Measurements from ENCODE around the gene PLA2R1.
A peak's percentile ranks its signal among the peaks of the same experiment; 100 is the strongest.
"Not testable (repeated sequence)": the region's sequence is repeated elsewhere in the genome, so short reads cannot be mapped to it uniquely, and the experiment has no call there.

PLA2R1 gene

GRCh38 chr2:160063879-160064612 lies 1.6 kb upstream of the PLA2R1 start:
- DNase-seq (ENCODE audit: low read depth in 2 of 2), result no peak

- no peak for DNase-seq (ENCODE audit: low read depth in 2 of 2)
These were observed 856 bp upstream of the PLA2R1 start for GRCh38 chr2:160063271-160063670.

GRCh38 chr2:160061944-160062291 lies 497 bp downstream of the PLA2R1 start:
- DNase-seq (ENCODE audit: low read depth in 2 of 2), result no peak

GRCh38 chr2:160061533-160061932 lies 882 bp downstream of the PLA2R1 start:
- DNase-seq (ENCODE audit: low read depth in 2 of 2), result no peak

- DNase-seq (ENCODE audit: low read depth in 2 of 2), result no peak
These were observed 2.1 kb downstream of the PLA2R1 start for GRCh38 chr2:160060297-160060696.

GRCh38 chr2:160057356-160057755 lies 5.1 kb downstream of the PLA2R1 start:
- DNase-seq (ENCODE audit: low read depth in 2 of 2), result no peak

GRCh38 chr2:160055726-160056108 lies 6.7 kb downstream of the PLA2R1 start:
- DNase-seq (ENCODE audit: low read depth in 2 of 2), result no peak

GRCh38 chr2:160054984-160055725 lies 7.3 kb downstream of the PLA2R1 start:
- DNase-seq (ENCODE audit: low read depth in 2 of 2), result no peak

- no peak for DNase-seq (ENCODE audit: low read depth in 2 of 2)
These were observed 8.5 kb downstream of the PLA2R1 start for GRCh38 chr2:160053946-160054345.

- DNase-seq (ENCODE audit: low read depth in 2 of 2), result no peak
These were observed 9.9 kb downstream of the PLA2R1 start for GRCh38 chr2:160052531-160052930.

GRCh38 chr2:160051371-160051800 lies 11.0 kb downstream of the PLA2R1 start:
- no peak for DNase-seq (ENCODE audit: low read depth in 2 of 2)

GRCh38 chr2:160050147-160050546 lies 12.3 kb downstream of the PLA2R1 start:
- DNase-seq (ENCODE audit: low read depth in 2 of 2), result no peak

- DNase-seq (ENCODE audit: low read depth in 2 of 2), result no peak
These were observed 16.7 kb downstream of the PLA2R1 start for GRCh38 chr2:160045703-160046210.

- DNase-seq (ENCODE audit: low read depth in 2 of 2), result no peak
These were observed 17.7 kb downstream of the PLA2R1 start for GRCh38 chr2:160044728-160045127.

- no peak for DNase-seq (ENCODE audit: low read depth in 2 of 2)
These were observed 19.1 kb downstream of the PLA2R1 start for GRCh38 chr2:160043265-160043664.

- peak; percentile 30 to 34 for DNase-seq (ENCODE audit: low read depth in 2 of 2)
These were observed 20.4 kb downstream of the PLA2R1 start for GRCh38 chr2:160042054-160042453.

GRCh38 chr2:160041091-160041490 lies 21.3 kb downstream of the PLA2R1 start:
- DNase-seq (ENCODE audit: low read depth in 2 of 2), result no peak

GRCh38 chr2:160039166-160039903 lies 23.1 kb downstream of the PLA2R1 start:
- DNase-seq (ENCODE audit: low read depth in 2 of 2), result no peak

GRCh38 chr2:160038662-160039061 lies 23.8 kb downstream of the PLA2R1 start:
- DNase-seq (ENCODE audit: low read depth in 2 of 2), result not testable (repeated sequence)

- no peak for DNase-seq (ENCODE audit: low read depth in 2 of 2)
These were observed 25.7 kb downstream of the PLA2R1 start for GRCh38 chr2:160036736-160037135.

GRCh38 chr2:160035125-160035524 lies 27.3 kb downstream of the PLA2R1 start:
- no peak for DNase-seq (ENCODE audit: low read depth in 2 of 2)

- DNase-seq (ENCODE audit: low read depth in 2 of 2), result no peak
These were observed 28.0 kb downstream of the PLA2R1 start for GRCh38 chr2:160034396-160034795.
